IPS-15b (cell line): ENCODE measurements around the gene R3HCC1L.
"Not testable (repeated sequence)": the region's sequence is repeated elsewhere in the genome, so short reads cannot be mapped to it uniquely, and the experiment has no call there.

Experiments used
- H3K27me3 ChIP-seq: one replicate; pipeline ENCODE4 v1.6.1; 2013; ENCODE audit warnings: low read length; ENCODE audit not compliant: control insufficient read depth, insufficient read depth
- H3K36me3 ChIP-seq: one replicate; pipeline ENCODE4 v1.6.1; 2013; ENCODE audit warnings: low read length; ENCODE audit not compliant: control insufficient read depth, insufficient read depth
- H3K4me1 ChIP-seq: one replicate; pipeline ENCODE4 v1.6.1; 2013; ENCODE audit warnings: mild to moderate bottlenecking, low read length; ENCODE audit not compliant: control insufficient read depth, insufficient read depth
- H3K4me3 ChIP-seq: one replicate; pipeline ENCODE4 v1.5.1; 2013; ENCODE audit warnings: low read depth, low read length
- H3K9ac ChIP-seq: one replicate; pipeline ENCODE4 v1.6.1; 2013; ENCODE audit warnings: low read depth, mild to moderate bottlenecking, low read length
- H3K9me3 ChIP-seq: one replicate; pipeline ENCODE4 v1.6.1; 2013; ENCODE audit warnings: mild to moderate bottlenecking, low read length; ENCODE audit not compliant: control insufficient read depth, insufficient read depth

Gene R3HCC1L

DNA sequence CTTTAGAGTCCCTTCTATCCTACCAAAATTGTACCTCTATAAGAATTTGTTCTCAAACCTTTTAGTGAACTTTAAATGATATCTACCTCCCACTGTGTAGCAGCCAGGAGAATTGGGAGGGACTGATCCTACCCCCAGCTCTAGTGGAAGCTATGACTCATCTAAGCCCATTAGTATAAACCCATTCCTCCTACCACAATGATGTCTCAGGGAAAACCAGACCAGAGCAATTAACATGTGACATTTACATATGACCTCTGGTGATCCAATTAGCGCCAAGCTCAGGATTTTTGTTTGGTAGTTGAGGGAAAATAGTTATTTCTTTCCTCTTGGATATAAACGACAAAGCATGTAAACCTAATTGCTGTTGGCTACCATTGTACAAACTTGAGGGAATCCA lies 33.1 kb upstream of the R3HCC1L start:
- Histone ChIP-seq H3K27me3 (no peaks in the 10 kb centered on the region), H3K36me3 (no peaks in the 10 kb centered on the region)

DNA sequence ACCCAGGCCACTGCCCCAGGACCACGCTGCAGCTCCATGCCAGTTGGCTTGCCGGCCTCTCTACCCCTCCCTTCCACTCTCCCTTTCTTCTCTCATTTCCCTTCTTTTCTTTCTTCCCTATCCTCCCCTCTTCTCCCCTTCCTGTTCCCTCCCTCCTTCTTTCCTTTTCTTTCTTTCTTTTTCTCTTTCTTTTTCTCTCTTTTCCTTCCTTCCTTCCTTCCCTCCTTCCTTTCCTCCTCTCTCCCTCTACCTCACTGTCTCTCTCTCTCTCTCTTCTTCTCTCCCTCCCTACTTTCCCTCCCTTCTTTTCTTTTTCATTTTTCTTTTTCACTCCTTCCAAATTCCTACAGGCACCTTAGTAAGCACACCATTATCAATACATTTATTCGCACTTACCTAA lies 30.3 kb upstream of the R3HCC1L start:
- Histone ChIP-seq H3K36me3 (no peaks in the 10 kb centered on the region), H3K4me1 (no peaks in the 10 kb centered on the region), H3K9ac (no peak overlapping the region), H3K4me3 (no peak overlapping the region), H3K27me3 (no peaks in the 10 kb centered on the region), H3K9me3 (no peaks in the 10 kb centered on the region)

More for the DNA sequence above, 33.1 kb upstream of the R3HCC1L start:
- Histone ChIP-seq H3K9ac (no peak overlapping the region), H3K4me1 (no peaks in the 10 kb centered on the region), H3K9me3 (no peaks in the 10 kb centered on the region), H3K4me3 (no peak overlapping the region)

DNA sequence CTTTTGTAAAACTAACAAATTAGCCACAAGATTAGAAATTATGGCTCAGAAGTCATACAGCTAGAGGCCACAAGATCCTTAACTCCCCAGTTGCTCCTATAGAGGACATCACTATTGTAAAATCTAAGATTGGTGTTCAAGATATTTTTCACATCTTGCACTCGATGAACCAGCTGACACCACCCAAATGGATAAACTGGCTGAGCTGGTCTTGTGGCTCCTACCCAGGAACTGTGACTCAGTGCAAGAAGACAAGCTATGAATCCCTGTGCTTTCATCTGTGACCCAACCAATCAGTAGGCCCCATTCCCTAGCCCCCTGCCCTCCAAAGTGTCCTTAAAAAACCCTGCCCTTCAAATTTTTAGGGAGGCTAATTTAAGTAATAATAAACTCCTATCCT lies 27.9 kb upstream of the R3HCC1L start:
- no peaks in the 10 kb centered on the region for H3K36me3 ChIP-seq
- no peak overlapping the region for H3K4me3 ChIP-seq
- H3K9me3 ChIP-seq = no peaks in the 10 kb centered on the region
- H3K4me1 ChIP-seq = no peaks in the 10 kb centered on the region
- no peaks in the 10 kb centered on the region for H3K27me3 ChIP-seq
- no peak overlapping the region for H3K9ac ChIP-seq

DNA sequence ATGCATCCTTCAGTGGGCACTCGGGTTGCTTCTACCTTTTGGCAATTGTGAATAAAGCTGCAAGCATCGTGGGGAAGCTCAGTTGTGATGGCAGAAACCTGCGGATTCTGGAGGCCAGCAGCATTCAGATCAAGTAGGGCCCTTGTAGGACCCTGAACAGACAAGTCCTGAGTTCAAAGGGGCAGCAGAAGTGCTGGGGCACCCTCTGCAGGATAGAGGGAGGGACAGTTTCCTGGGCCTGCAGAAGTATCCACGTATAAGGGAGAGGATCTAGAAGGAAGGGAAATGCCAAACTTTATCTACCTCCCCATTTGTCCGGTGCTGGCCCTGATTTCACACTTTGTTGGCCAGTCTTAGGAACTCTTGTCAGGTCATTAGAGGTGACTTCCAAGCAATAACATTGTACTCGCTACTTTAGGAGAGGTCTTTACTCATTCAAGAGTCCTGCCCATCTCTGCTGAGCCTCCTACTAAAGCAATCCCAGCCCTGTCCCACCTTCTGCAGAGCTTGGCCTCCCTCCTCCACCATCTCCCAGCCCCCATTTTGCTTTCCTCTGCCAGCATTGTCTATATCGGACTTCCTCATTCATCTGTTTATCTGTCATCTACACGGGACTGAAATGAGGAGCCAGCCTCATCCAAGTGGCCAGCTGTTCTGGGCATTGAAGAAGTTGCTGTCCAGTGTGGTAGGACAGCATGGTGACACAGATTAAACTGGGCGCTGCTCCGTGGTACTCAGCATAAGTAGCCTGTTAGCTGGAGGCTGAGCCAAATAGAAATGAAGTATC lies 26.6 kb upstream of the R3HCC1L start:
- H3K27me3 ChIP-seq = no peaks in the 10 kb centered on the region
- H3K4me3 ChIP-seq = no peak overlapping the region
- H3K9ac ChIP-seq = no peak overlapping the region
- no peaks in the 10 kb centered on the region for H3K4me1 ChIP-seq
- H3K36me3 ChIP-seq = no peaks in the 10 kb centered on the region
- H3K9me3 ChIP-seq = no peaks in the 10 kb centered on the region

DNA sequence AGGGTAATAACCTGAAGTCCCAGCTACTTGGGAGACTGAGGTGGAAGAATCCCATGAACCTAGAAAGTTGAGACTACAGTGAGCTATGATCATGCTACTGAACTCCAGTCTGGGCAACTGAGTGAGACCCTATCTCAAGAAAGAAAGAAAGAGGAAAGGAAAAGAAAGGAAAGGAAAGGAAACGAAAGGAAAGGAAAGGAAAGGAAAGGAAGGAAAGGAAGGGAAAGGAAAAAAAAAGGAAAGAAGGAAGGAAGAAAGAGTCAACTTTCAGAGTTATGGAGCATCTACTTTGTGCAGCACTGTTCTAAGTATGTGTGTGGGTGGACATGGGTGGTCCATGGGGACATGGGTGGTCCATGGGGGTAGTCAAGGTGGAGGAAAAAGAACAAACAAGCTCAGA lies 24.1 kb upstream of the R3HCC1L start:
- H3K9me3 ChIP-seq = no peaks in the 10 kb centered on the region
- no peaks in the 10 kb centered on the region for H3K36me3 ChIP-seq
- no peak overlapping the region for H3K9ac ChIP-seq
- H3K27me3 ChIP-seq = no peaks in the 10 kb centered on the region
- no peaks in the 10 kb centered on the region for H3K4me1 ChIP-seq
- no peak overlapping the region for H3K4me3 ChIP-seq

DNA sequence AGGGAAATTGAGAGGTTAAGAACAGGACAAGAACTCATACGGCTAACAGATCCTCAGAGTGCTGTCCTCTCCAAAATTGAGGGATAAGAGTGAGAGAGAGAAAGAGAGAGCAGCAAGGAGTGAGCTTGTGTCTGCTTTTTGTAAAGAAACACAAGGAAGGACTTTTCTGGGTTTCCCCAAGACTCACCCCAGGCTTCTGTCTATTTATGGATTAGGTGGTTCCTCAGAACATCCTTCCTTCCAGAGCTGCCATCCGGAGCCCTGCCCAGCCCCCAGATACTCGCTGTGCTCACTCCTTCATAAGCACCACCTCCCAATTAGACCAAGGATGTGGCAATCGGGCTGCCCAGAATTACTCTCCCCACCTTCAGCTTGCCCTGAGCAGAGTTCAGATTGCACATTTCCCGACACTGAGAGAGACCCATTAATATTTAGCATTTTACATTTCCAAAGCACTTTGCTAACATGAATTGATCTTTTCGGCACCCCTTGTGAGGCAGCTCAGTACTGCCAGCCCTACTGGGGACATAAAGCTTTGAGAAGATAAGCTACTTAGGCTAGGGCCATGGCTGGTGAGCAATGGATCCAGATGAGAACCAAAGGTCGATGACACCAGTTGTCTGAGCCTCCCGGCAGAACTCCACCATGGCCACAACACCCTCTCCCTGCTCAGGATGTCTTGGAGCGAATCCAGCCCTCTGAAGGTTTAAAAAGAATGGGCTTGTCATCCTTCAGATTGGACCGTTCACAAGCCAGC lies 19.2 kb upstream of the R3HCC1L start:
- no peaks in the 10 kb centered on the region for H3K4me1 ChIP-seq
- H3K36me3 ChIP-seq = no peaks in the 10 kb centered on the region
- no peak overlapping the region for H3K4me3 ChIP-seq
- H3K9ac ChIP-seq = no peak overlapping the region
- H3K27me3 ChIP-seq = no peaks in the 10 kb centered on the region
- no peaks in the 10 kb centered on the region for H3K9me3 ChIP-seq

DNA sequence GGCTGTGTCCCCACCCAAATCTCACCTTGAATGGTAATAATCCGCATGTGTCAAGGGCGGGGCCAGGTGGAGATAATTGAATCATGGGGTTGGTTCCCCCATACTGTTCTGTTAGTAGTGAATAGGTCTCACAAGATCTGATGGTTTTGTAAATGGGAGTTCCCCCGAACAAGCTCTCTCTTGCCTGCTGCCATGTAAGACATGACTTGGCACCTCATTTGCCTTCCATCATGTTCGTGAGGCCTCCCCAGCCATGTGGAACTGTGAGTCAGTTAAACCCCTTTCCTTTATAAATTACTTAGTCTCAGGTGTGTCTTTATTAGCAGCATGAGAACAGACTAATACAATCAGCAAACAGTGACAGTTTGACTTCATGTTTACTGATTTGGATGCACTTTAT lies 14.6 kb upstream of the R3HCC1L start:
- H3K9me3 ChIP-seq = no peaks in the 10 kb centered on the region
- H3K9ac ChIP-seq = no peak overlapping the region
- H3K4me1 ChIP-seq = no peaks in the 10 kb centered on the region
- no peaks in the 10 kb centered on the region for H3K27me3 ChIP-seq
- H3K4me3 ChIP-seq = no peak overlapping the region
- H3K36me3 ChIP-seq = no peaks in the 10 kb centered on the region

DNA sequence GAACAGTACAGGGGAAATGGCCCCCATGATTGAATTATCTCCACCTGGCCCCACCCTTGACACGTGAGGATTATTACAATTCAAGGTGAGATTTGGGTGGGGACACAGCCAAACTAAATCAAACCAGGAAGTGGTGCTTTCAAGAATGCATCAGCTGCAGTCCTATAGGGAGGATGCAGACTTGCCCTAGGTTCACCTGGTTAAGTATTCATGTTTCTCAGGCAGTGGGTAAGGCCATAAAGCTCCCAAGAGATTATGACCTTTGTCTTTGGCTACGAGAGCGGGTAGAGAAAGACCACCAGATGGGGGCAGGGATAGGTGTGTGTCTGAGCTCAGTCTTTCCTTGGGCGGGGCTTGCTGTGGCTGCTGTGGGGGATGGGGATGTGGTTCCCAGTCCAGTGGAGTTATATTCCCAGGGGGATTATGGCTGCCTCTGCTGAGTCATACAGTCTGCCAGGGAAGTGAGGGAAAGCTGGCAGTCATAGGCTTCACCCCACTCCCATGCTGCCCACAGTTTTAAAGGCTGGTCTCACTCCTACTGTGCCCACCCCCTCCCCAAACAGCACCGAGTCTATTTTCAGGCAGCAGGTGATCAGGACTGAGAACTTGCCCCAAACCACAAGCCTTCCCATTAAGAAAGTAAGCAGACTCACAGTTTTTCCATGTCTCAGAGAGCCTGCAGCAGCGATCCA lies 8.4 kb upstream of the R3HCC1L start:
- H3K9ac ChIP-seq = no peak overlapping the region
- H3K9me3 ChIP-seq = no peaks in the 10 kb centered on the region
- no peaks in the 10 kb centered on the region for H3K36me3 ChIP-seq
- H3K4me1 ChIP-seq = peaks cover 2% of the 10 kb centered on the region
- no peak overlapping the region for H3K4me3 ChIP-seq
- H3K27me3 ChIP-seq = no peaks in the 10 kb centered on the region

DNA sequence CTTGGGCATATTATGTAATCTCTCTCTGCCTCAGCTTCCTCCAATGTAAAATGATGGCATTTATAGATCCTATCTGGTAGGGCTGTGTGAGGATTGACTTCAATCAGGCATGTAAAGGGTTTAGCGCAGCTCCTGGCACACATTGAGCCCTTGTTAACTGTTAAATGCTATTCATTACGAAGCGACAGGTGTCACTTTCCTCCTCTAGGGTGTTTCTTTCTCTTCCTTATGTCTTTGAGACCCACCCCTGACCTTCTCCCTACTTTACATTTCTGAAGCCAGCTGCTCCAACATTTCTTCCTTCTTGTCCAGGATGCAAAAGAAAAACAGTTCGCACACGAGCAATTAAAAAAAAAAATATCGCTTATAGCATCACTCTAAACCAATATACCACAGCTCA lies 5.7 kb upstream of the R3HCC1L start:
- H3K9ac ChIP-seq = no peak overlapping the region
- H3K27me3 ChIP-seq = no peaks in the 10 kb centered on the region
- no peaks in the 10 kb centered on the region for H3K36me3 ChIP-seq
- H3K4me3 ChIP-seq = no peak overlapping the region
- peaks cover 2% of the 10 kb centered on the region for H3K4me1 ChIP-seq
- H3K9me3 ChIP-seq = no peaks in the 10 kb centered on the region

DNA sequence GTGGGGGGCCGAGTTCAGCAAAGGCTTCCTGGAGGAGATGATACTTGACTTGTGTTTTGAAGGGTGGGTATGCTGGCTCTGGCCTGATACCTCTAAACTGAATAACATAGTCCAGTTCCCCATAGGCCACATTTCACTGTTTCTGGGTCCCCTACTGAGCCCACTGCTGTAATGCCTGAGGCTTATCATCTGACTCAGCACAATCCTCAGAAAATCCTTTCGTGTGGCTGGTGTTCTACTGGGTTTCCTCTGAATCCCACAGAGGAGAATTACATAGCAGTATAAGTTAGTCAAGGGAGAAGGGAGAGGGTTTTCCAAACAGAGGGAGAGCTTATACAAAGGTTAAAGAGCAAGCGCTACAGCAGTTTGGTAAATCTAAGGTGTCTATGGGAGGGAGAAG lies 2.8 kb upstream of the R3HCC1L start:
- no peaks in the 10 kb centered on the region for H3K36me3 ChIP-seq
- no peak overlapping the region for H3K4me3 ChIP-seq
- no peaks in the 10 kb centered on the region for H3K4me1 ChIP-seq

DNA sequence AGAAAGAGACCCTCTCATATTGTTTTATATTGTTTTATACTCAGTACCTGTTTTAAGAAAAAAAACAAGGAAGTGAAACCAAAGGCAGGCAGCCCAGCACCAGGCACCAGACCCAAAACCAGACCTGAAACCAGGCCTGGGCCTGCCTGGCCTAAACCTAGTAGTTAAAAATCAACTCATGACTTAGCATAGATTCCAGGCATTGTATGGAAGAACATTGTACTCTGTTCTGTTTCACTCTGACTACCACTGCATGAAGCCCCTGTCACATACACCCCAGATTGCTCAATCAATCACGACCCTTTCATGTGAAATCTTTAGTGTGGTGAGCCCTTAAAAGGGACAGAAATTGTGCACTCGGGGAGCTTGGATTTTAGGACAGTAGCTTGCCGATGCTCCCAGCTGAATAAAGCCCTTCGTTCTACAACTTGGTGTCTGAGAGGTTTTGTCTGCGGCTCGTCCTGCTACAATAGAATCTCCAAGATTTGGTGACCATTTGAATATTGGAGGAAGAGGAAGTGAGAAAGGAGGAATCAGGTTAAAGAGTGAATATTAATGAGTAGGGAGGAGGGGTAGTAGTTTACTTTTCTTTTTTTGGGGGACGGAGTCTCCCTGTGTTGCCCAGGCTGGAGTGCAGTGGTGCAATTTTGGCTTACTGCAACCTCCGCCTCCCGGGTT lies 1.2 kb upstream of the R3HCC1L start:
- not testable (repeated sequence) for H3K9me3 ChIP-seq, H3K9ac ChIP-seq, H3K4me3 ChIP-seq, H3K36me3 ChIP-seq, H3K27me3 ChIP-seq, H3K4me1 ChIP-seq

More for the DNA sequence above, 2.8 kb upstream of the R3HCC1L start:
- Histone ChIP-seq H3K9me3 (no peaks in the 10 kb centered on the region), H3K9ac (no peak overlapping the region), H3K27me3 (no peaks in the 10 kb centered on the region)
